ENCODE data around the gene ROBO2. TPM values are rescaled to one million over a fixed set of nuclear protein-coding genes. Genes with fewer than 3 reads are reported as not detected.
A peak's percentile ranks its signal among the peaks of the same experiment; 100 is the strongest.

Gene ROBO2
- total and polyA plus RNA-seq, 10 of the 15 experiments (the other 5 are each of a cell fraction or from before 2014, with no cell fraction given) = 0.22 to 2.5 (median 0.81) TPM

GRCh38 chr3:77038468-77038929 is 1.4 kb upstream of the ROBO2 start:
- ChIA-PET POLR2A (no interaction called here), CTCF (interaction anchor here (0.7 to 1.4 kb wide), 7 partner anchors 79 to 353 kb away, joined by 3 to 6 read pairs (median 3); no protein-coding TSS in a partner anchor), SMC1A (ENCODE audit: uncharacterized antibody, unreplicated experiment) (interaction anchor here (0.6 to 0.9 kb wide), 3 partner anchors 90 to 282 kb away, joined by 3 to 5 read pairs (median 4); no protein-coding TSS in a partner anchor), RAD21 (ENCODE audit: unreplicated experiment) (interaction anchor here (0.9 to 1.3 kb wide), 2 partner anchors 212 to 1607 kb away, joined by 5 to 6 read pairs; no protein-coding TSS in a partner anchor)
- Histone ChIP-seq H2AFZ (ENCODE audit: control insufficient read depth, low read depth, low read length) (no peak overlapping the region), H3K9me3 (replicated peaks; ENCODE audit: control insufficient read depth, insufficient read depth, low read length) (no peaks in the 10 kb centered on the region), H3K9ac (ENCODE audit: control insufficient read depth, insufficient read depth, low read length) (no peak overlapping the region), H3K27ac (ENCODE audit: control insufficient read depth, insufficient read depth) (no peak overlapping the region), H3K27me3 (replicated peaks in 1 of 2; ENCODE audit: control insufficient read depth in 2 of 2, insufficient read depth in 2 of 2, low read length in 1 of 2) (no peaks in the 10 kb centered on the region; a peak in 1 of 4 replicates), H3K36me3 (ENCODE audit: control insufficient read depth in 2 of 2, insufficient read depth in 2 of 2, low read length in 1 of 2) (no peaks in the 10 kb centered on the region), H3K79me2 (ENCODE audit: control insufficient read depth, insufficient read depth, low read length) (no peaks in the 10 kb centered on the region), H3K4me1 (ENCODE audit: control insufficient read depth, insufficient read depth, low read length) (no peaks in the 10 kb centered on the region), H3K4me3 (no peak overlapping the region), H4K20me1 (ENCODE audit: control insufficient read depth, insufficient read depth) (no peaks in the 10 kb centered on the region), H3K4me2 (ENCODE audit: control insufficient read depth, insufficient read depth) (no peak overlapping the region)
- no TSS peak for BruUV-seq (replicated peaks)
- FAIRE-seq (no peak), ATAC-seq (peak; percentile 94), DNase-seq (ENCODE audit: low read depth, low spot score) (no peak)
- in situ Hi-C loops (cut with MboI) = loop anchor here (10.0 kb wide), 1 partner anchor 216 kb away; no protein-coding TSS in a partner anchor
- 15% methylated on average over 21 of the region's 21 CpGs for WGBS (ENCODE audit: insufficient coverage, insufficient replicate concordance, low lambda C conversion rate, missing lambda C conversion rate)
- intact Hi-C loops (cut with micrococcal nuclease; ENCODE audit: unreplicated experiment) = loop anchor here (1.0 kb wide), 1 partner anchor 217 kb away; no protein-coding TSS in a partner anchor
- peak; percentile 15 to 59 (median 33); a peak in 4 of 6 replicates for TF ChIP-seq CTCF (IDR thresholded peaks at IDR 0.05 in 2 of 3, conservative IDR thresholded peaks at IDR 0.05 in 1 of 3; ENCODE audit: control insufficient read depth in 2 of 3, extremely low read depth in 1 of 3, insufficient read depth in 1 of 3, low read depth in 3 of 3, low read length in 3 of 3)
- no peak for TF ChIP-seq SREBF2 (IDR thresholded peaks at IDR 0.05; ENCODE audit: low read length)
- no peak for TF ChIP-seq WRNIP1 (IDR thresholded peaks at IDR 0.05; ENCODE audit: borderline replicate concordance, low read depth, low read length)
- TF ChIP-seq EGR1 (IDR thresholded peaks at IDR 0.05; ENCODE audit: borderline replicate concordance in 1 of 2, low read depth in 2 of 2, low read length in 2 of 2) = no peak
- no peak for TF ChIP-seq E2F4 (IDR thresholded peaks at IDR 0.05; ENCODE audit: low read depth, low read length)
- no peak for TF ChIP-seq PBX3 (IDR thresholded peaks at IDR 0.05; ENCODE audit: insufficient replicate concordance, low read depth, low read length)
- TF ChIP-seq IKZF2 (IDR thresholded peaks at IDR 0.05) = no peak
- TF ChIP-seq SUPT20H (IDR thresholded peaks at IDR 0.05; ENCODE audit: borderline replicate concordance, control insufficient read depth, low read depth, low read length) = no peak
- no peak for TF ChIP-seq POLR2AphosphoS5 (IDR thresholded peaks at IDR 0.05; ENCODE audit: low read length)
- TF ChIP-seq ZNF207 (IDR thresholded peaks at IDR 0.05; ENCODE audit: borderline replicate concordance) = no peak
- no peak for TF ChIP-seq RB1 (IDR thresholded peaks at IDR 0.05; ENCODE audit: borderline replicate concordance)
- TF ChIP-seq ZNF622 (IDR thresholded peaks at IDR 0.05) = no peak
- no peak for TF ChIP-seq BMI1 (IDR thresholded peaks at IDR 0.05; ENCODE audit: borderline replicate concordance)
- peak; percentile 62 for TF ChIP-seq RAD21 (IDR thresholded peaks at IDR 0.05; ENCODE audit: insufficient read depth, low read depth, low read length)
- TF ChIP-seq HDAC6 (IDR thresholded peaks at IDR 0.05; ENCODE audit: unreplicated experiment) = no peak
- TF ChIP-seq STAT1 (conservative IDR thresholded peaks at IDR 0.05) = no peak
- TF ChIP-seq SUZ12 (IDR thresholded peaks at IDR 0.05; ENCODE audit: unreplicated experiment) = no peak
- no peak for TF ChIP-seq HDGF (IDR thresholded peaks at IDR 0.05)
- TF ChIP-seq HSF1 (IDR thresholded peaks at IDR 0.05; ENCODE audit: low read depth, low read length) = no peak

Measured in GM12878 (cell line).